D721Med (cell line): Measurements from ENCODE around the gene ZBTB7C.

ENCODE experiments used
- DNase-seq: peaks from one replicate; pipeline ENCODE4 v3.0.0; 2011; ENCODE audit warnings: low spot score; ENCODE audit not compliant: insufficient read length
- FAIRE-seq: peaks from 2 replicates; lab custom pipeline; 2011; peaks lifted over from hg19 to GRCh38; lab: Jason Lieb, UNC
- TF ChIP-seq, protein P1 (sequence below): IDR thresholded peaks from 2 replicates; pipeline ENCODE4 v1.5.1; 2012; ENCODE audit warnings: mild to moderate bottlenecking, control low read depth; ENCODE audit not compliant: insufficient read depth; ENCODE audit errors: missing control alignments

Gene ZBTB7C

DNA sequence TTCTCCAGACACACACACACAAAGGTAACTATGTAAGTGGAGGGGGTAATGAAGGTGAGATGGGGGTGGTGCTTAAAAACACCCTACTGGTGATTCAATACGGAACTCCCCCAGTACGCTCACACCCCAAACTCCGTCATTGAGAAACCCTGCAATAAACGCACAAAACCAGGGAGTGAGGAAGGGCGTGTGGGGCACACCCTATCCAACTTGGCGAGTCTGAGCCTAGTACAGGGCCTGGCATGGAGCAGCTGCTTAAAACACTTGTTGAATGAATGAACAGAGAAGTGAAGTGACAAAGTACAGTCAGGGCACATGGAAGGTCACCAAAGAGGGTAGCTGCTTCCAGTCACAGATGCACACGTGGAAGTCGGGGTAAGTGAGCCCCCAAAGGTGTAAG lies 331.9 kb downstream of the ZBTB7C start:
- DNase-seq: no peak
- FAIRE-seq: no peak
- TF ChIP-seq, protein P1, sequence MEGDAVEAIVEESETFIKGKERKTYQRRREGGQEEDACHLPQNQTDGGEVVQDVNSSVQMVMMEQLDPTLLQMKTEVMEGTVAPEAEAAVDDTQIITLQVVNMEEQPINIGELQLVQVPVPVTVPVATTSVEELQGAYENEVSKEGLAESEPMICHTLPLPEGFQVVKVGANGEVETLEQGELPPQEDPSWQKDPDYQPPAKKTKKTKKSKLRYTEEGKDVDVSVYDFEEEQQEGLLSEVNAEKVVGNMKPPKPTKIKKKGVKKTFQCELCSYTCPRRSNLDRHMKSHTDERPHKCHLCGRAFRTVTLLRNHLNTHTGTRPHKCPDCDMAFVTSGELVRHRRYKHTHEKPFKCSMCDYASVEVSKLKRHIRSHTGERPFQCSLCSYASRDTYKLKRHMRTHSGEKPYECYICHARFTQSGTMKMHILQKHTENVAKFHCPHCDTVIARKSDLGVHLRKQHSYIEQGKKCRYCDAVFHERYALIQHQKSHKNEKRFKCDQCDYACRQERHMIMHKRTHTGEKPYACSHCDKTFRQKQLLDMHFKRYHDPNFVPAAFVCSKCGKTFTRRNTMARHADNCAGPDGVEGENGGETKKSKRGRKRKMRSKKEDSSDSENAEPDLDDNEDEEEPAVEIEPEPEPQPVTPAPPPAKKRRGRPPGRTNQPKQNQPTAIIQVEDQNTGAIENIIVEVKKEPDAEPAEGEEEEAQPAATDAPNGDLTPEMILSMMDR: no peak

DNA sequence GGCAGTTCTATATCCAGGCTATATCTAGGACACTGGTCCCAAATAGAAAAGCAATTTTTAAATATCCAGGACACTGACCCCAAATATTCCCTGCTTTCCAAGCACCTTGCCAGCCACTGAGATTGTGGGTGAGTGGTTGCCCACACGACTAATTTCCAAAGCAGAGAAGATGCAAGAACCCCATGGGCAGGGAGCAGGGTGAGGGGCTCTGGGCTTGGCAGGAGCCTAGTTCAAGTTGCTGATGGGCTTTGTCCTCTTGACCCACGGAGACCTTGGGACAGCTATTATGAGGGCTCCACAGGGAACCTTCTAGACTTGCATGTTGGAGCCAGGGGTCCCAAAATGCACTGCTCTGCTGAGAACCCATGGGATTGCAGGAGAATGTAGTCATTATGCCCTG lies 332.7 kb downstream of the ZBTB7C start:
- FAIRE-seq (no peak), DNase-seq (no peak)
- TF ChIP-seq, protein P1: no peak

DNA sequence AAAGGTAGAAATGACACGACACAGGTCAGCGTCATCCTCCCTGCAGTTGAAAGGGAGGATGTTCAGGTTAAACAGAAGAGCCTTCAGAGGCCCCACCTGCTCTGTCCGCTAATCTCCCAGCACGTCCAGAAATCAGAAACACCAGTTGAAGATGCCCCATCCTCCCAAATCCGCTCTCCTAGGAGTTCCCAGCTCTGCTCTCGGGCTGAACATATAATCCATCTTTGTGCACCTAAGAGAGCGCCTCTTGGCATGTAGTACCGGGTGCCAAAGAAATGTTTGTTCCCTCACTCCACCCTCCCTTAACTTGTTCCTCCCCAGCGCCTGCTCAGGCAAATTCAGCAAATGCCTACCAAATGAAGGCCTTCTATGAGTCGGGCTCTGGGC lies 333.5 kb downstream of the ZBTB7C start:
- no peak for DNase-seq
- no peak for FAIRE-seq
- TF ChIP-seq, protein P1: no peak

DNA sequence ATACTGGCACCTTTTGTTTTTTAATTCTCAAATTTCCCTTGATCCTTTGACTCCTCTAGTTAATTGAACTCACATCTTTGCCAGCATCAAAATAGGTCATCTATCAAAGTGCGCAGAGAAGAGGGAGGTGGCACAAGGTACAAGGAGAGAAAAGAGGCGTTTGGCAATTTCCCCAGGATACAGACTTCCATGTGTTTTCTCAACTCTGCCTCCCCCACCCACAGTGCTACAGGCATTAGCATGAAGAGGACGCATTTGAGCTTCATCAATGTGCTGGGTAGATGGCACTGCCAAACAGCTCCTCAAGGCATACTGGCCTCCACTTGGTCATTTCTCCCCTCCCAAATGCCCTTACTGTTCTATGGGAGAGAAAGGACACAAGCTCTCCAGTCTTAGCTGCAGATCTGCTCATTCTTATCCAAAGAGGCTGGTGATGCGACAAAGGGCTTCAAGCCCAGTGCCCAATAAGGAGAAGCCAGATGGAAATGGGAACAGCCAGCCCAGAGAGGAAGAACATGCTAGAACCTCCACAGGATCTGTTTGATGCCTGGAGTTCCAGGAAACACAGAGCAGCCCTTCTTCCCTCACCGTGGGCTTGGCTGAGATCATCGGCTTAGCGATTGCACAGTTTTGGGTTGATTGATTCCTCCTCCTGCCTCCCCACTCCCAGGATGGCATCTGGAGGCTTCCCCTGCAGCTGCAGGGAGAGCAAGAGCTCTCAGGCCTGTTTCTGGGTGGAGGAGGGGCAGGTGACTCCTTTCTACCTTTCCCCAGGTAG lies 334.1 kb downstream of the ZBTB7C start:
- FAIRE-seq: no peak
- TF ChIP-seq, protein P1: no peak
- no peak for DNase-seq

DNA sequence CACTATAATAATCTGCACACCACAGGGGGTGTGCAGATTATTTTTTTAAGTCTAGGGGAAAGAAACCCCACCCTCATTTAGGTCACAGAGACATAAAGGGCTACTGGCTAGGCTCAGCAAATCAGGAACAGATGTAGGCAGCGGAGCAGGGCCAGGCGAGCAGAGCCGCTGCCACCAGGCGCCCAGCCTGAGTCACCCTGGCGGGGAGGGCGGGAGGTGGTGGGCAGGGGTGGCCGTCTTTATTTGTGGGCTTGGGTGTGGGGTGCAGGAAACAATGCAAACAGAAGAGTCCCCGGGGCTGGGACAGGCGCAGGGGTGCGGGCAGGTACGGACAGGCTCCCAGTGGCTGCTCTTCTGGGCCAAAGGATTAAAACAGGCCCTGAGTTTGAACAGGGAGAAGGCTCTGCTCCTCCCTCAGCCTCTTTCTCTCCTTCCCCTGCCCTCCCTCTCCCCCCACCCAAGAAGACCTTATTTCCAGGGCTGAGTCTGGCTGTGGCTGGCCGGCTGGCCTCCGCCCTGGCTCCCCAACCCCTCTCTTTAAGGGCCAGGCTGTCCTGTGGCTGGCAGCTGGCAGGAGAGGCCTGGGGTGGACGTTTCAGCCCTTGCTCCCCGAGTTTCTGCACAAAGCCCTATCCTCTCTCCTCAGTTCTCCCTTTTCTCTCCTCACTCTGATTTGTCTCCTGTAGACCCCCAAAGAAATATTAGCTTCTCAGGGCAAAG lies 335.8 kb downstream of the ZBTB7C start:
- FAIRE-seq (no peak), DNase-seq (no peak)
- TF ChIP-seq, protein P1: no peak

DNA sequence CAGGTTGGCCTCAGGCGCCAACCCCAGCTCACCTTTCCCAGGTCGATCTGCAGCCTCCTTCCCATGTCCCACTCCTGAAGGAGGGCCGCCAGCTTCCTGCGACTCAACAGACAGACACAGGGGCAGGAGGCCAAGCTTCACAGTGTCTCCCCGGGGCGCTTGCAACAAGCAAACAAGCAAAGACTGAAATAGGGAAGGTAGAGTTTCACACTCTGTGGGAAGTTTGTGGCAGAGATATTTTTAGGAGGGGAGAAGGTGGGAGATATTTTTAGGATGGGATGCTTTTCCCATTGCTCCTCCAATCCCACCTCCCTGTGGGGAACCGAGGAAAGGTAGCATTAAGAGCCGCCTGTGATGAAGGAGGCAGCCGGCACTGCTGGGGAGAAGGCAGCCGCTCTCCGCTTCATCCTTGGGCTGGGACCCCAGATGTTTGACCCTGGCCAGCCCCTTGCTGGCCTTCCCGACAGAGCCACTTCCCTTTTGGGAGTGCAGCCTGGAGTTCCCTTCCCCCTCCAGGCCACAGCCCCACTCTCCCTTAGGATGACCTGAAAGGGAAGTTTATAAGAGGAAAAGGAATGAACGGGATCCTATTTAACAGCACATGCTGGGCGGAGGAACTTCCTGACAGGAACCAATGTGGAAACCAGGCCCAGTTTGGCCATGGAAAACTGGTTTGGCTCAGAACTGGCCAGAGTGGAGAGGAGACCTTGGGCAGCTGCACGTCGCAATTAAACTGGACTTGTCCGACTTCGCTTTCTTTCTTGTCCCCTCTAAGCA lies 336.6 kb downstream of the ZBTB7C start:
- TF ChIP-seq, protein P1: no peak
- no peak for DNase-seq
- FAIRE-seq: no peak
